GM18951 (cell line): ENCODE data around the gene FTL.

Source experiments
- POLR2A ChIP-seq: IDR thresholded peaks from 4 replicates; pipeline ENCODE4 v1.6.1; 2011; ENCODE audit warnings: mild to moderate bottlenecking; ENCODE audit not compliant: insufficient read length, insufficient read depth; ENCODE audit errors: extremely low read depth
- in situ Hi-C: fragments of 300-500 bp; cut with MboI; formaldehyde crosslinking; loops from one replicate; pipeline ENCODE4 v1.12.0; 2022; ENCODE audit warnings: low sequenced_read_pairs, mixed read lengths, inconsistent platforms; ENCODE audit not compliant: unreplicated experiment

Gene FTL

GRCh38 chr19:48964205-48965039 is 687 bp upstream of the FTL start:
- in situ Hi-C loops = no loop called here
- no peak for TF ChIP-seq POLR2A

- in situ Hi-C loops = no loop called here
- no peak for TF ChIP-seq POLR2A
Measured at GRCh38 chr19:48965806-48966540, 864 bp downstream of the FTL start.

GRCh38 chr19:48966541-48967345 is 1.6 kb downstream of the FTL start:
- TF ChIP-seq POLR2A = no peak
- in situ Hi-C loops = no loop called here

GRCh38 chr19:48967346-48968178 is 2.5 kb downstream of the FTL start:
- peak; percentile 52 for TF ChIP-seq POLR2A
- in situ Hi-C loops = no loop called here

GRCh38 chr19:48968179-48968661 is 3.1 kb downstream of the FTL start:
- in situ Hi-C loops = no loop called here

GRCh38 chr19:48968813-48969218 is 3.7 kb downstream of the FTL start:
- in situ Hi-C loops = no loop called here
- TF ChIP-seq POLR2A = no peak

More at GRCh38 chr19:48968179-48968661, 3.1 kb downstream of the FTL start:
- TF ChIP-seq POLR2A = no peak

GRCh38 chr19:48969276-48970138 is 4.4 kb downstream of the FTL start:
- in situ Hi-C loops = no loop called here
- TF ChIP-seq POLR2A = no peak

- in situ Hi-C loops = no loop called here
- no peak for TF ChIP-seq POLR2A
Measured at GRCh38 chr19:48970139-48970766, 5.1 kb downstream of the FTL start.

- in situ Hi-C loops = no loop called here
- no peak for TF ChIP-seq POLR2A
Measured at GRCh38 chr19:48970923-48971395, 5.8 kb downstream of the FTL start.

GRCh38 chr19:48975947-48976847 is 11.1 kb downstream of the FTL start:
- no peak for TF ChIP-seq POLR2A
- in situ Hi-C loops = no loop called here
